K562 (cell line): Measurements from ENCODE around the gene PRKAR2B. TPM values are rescaled to one million over a fixed set of nuclear protein-coding genes. Genes with fewer than 3 reads are reported as not detected.

Source experiments
- ATF7 ChIP-seq: fragments of 450-650 bp; IDR thresholded peaks from 2 replicates; pipeline ENCODE4 v1.7.1; 2014; ENCODE audit warnings: mild to moderate bottlenecking, moderate library complexity
- CGGBP1 ChIP-seq: fragments of 250-450 bp; sonication (Bioruptor Pico); IDR thresholded peaks from 2 replicates; pipeline ENCODE4 v1.9.0; 2021; ENCODE audit warnings: mild to moderate bottlenecking
- CTBP1 ChIP-seq: fragments of 450-650 bp; IDR thresholded peaks from 2 replicates; pipeline ENCODE4 v1.6.1; 2016; ENCODE audit warnings: borderline replicate concordance
- CTCFL ChIP-seq: IDR thresholded peaks from 2 replicates; pipeline ENCODE4 v1.6.1; 2011; ENCODE audit warnings: borderline replicate concordance, low read depth, mild to moderate bottlenecking, moderate library complexity, low read length; ENCODE audit not compliant: insufficient read depth, poor library complexity, severe bottlenecking
- ELF4 ChIP-seq: fragments of 450-650 bp; formaldehyde crosslinking; IDR thresholded peaks from 2 replicates; pipeline ENCODE4 v1.4.0; 2022; ENCODE audit warnings: missing genetic modification characterization
- HMGN3 ChIP-seq: IDR thresholded peaks from 2 replicates; pipeline ENCODE4 v1.6.1; 2011; ENCODE audit warnings: borderline replicate concordance, low read depth, mild to moderate bottlenecking, mixed read lengths, low read length; ENCODE audit not compliant: insufficient read length; ENCODE audit errors: extremely low read depth
- MLX ChIP-seq, 2 experiments: fragments of 450-650 bp in 1 of 2; sonication (generic) in 1 of 2; formaldehyde crosslinking; conservative IDR thresholded peaks; 2 replicates each; pipeline versions ENCODE4 v1.4.0 to v1.8.1; 2020 to 2022; ENCODE audit warnings: mild to moderate bottlenecking in 1 of 2, missing genetic modification reagents in 1 of 2
- PCBP1 ChIP-seq: fragments of 200-400 bp; formaldehyde crosslinking; IDR thresholded peaks from 2 replicates; pipeline ENCODE4 v1.6.1; 2018; ENCODE audit warnings: mild to moderate bottlenecking, low read depth, low read length; ENCODE audit not compliant: poor library complexity, severe bottlenecking
- PHF8 ChIP-seq: fragments of 200-600 bp; sonication (generic); IDR thresholded peaks from 2 replicates; pipeline ENCODE4 v1.6.1; 2012; ENCODE audit warnings: mixed run types, mild to moderate bottlenecking, inconsistent platforms, low read length, moderate library complexity, borderline replicate concordance
- RBBP5 ChIP-seq: fragments of 200-600 bp; sonication (generic); IDR thresholded peaks from 2 replicates; pipeline ENCODE4 v1.6.1; 2012; ENCODE audit warnings: borderline replicate concordance, mild to moderate bottlenecking, low read length, control low read depth, inconsistent platforms; ENCODE audit not compliant: insufficient read depth, poor library complexity, severe bottlenecking
- RUNX1 ChIP-seq: sonication (generic); IDR thresholded peaks from 2 replicates; pipeline ENCODE4 v1.6.1; 2016; ENCODE audit warnings: antibody characterized with exemption, low read depth
- polyA plus RNA-seq, 8 experiments: library from polyadenylated mRNA; depleted of rRNA in 4 of 8; stranded (reverse) in 5 of 8; unstranded in 3 of 8; fragments of >200 nt; fragmentation: Nextera tagmentation in 2 of 8; fragmentation: Illumina TruSeq in 1 of 8; extraction: Ambion mirVana in 2 of 8; extraction: Trizol in 1 of 8; gene quantifications; 2 replicates each; pipeline versions ENCODE4 v1.2.1 to v1.2.3, GENCODE V29; 2011 to 2014; ENCODE audit warnings: inconsistent platforms in 1 of 8, missing spikeins in 1 of 8
- total RNA-seq, 7 experiments: library from RNA; depleted of rRNA in 6 of 7; stranded (reverse); fragments of >200 nt in 6 of 7; fragmentation: Illumina TruSeq in 2 of 7; extraction: Trizol in 2 of 7; gene quantifications; 2 replicates each; pipeline versions ENCODE4 v1.2.1 to v1.2.3, GENCODE V29; 2011 to 2021; ENCODE audit warnings: low replicate concordance in 1 of 7

The PRKAR2B gene
- total and polyA plus RNA-seq, 9 of the 15 experiments (the other 6 are each of a cell fraction or from before 2014, with no cell fraction given) = 59.0 to 173 (median 129) TPM

- no peak for TF ChIP-seq PHF8
- no peak for TF ChIP-seq HMGN3
- TF ChIP-seq RUNX1 = no peak
- no peak for TF ChIP-seq PCBP1
- TF ChIP-seq RBBP5 = no peak
- no peak for TF ChIP-seq MLX (CRISPR knock-in tag; conservative IDR thresholded peaks at IDR 0.05)
- TF ChIP-seq ELF4 (CRISPR knock-in tag) = 0 out of 2 replicates have a peak, but pooled peaks have one; percentile 30
- TF ChIP-seq CTBP1 = peak; percentile 45; the same call in 1 of the 2 replicates
- 0 out of 2 replicates have a peak, but pooled peaks have one; percentile 2 for TF ChIP-seq CGGBP1 (CRISPR knock-in tag)
- no peak for TF ChIP-seq CTCFL
- TF ChIP-seq ATF7 = peak; percentile 58; the same call in 1 of the 2 replicates
These were observed 33.4 kb downstream of the PRKAR2B start (continued) for GRCh38 chr7:107077699-107078516.
